Astrocyte (in vitro differentiated cells and primary cell): Measurements from ENCODE around the gene COA1.

Experiments used
- EZH2 ChIP-seq: IDR thresholded peaks from 2 replicates; pipeline ENCODE4 v1.6.1; 2012; ENCODE audit warnings: mild to moderate bottlenecking, low read length, inconsistent platforms; ENCODE audit not compliant: insufficient read depth
- TF ChIP-seq, protein P1 (sequence below): IDR thresholded peaks from 2 replicates; pipeline ENCODE4 v1.5.1; 2011; ENCODE audit warnings: low read depth, mild to moderate bottlenecking, inconsistent platforms, low read length, moderate library complexity; ENCODE audit not compliant: insufficient read depth

GRCh38 chr7:43742692-43743091 lies 13.4 kb upstream of the COA1 start:
- TF ChIP-seq, protein P1, sequence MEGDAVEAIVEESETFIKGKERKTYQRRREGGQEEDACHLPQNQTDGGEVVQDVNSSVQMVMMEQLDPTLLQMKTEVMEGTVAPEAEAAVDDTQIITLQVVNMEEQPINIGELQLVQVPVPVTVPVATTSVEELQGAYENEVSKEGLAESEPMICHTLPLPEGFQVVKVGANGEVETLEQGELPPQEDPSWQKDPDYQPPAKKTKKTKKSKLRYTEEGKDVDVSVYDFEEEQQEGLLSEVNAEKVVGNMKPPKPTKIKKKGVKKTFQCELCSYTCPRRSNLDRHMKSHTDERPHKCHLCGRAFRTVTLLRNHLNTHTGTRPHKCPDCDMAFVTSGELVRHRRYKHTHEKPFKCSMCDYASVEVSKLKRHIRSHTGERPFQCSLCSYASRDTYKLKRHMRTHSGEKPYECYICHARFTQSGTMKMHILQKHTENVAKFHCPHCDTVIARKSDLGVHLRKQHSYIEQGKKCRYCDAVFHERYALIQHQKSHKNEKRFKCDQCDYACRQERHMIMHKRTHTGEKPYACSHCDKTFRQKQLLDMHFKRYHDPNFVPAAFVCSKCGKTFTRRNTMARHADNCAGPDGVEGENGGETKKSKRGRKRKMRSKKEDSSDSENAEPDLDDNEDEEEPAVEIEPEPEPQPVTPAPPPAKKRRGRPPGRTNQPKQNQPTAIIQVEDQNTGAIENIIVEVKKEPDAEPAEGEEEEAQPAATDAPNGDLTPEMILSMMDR = no peak
- no peak for TF ChIP-seq EZH2
